ENCODE measurements around the gene NCAM2.

DNA sequence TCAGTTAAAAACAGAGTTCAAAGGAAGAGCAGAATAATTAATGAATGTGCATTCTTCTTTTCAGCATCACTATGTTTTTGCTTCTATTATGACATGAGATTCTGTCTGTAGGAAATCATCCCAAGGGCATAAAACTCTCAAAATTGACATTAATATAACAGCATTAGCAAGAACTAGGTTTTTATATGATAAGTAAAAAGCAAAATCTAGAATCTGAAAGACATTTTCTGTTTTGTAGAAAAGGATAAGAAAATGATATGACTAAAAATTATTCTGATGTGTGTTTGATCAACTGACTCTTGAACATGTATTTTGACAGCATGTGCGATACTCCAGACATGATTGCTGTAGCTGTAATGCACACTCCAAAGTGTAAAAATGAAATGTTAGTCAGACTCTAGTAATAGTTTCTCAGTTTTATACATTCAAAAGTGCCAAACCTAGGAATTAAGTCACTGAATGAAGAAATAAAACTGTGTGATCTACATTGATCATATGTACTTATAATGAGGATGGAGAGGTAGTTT is 197.3 kb downstream of the NCAM2 start:
- TF ChIP-seq, protein P1, sequence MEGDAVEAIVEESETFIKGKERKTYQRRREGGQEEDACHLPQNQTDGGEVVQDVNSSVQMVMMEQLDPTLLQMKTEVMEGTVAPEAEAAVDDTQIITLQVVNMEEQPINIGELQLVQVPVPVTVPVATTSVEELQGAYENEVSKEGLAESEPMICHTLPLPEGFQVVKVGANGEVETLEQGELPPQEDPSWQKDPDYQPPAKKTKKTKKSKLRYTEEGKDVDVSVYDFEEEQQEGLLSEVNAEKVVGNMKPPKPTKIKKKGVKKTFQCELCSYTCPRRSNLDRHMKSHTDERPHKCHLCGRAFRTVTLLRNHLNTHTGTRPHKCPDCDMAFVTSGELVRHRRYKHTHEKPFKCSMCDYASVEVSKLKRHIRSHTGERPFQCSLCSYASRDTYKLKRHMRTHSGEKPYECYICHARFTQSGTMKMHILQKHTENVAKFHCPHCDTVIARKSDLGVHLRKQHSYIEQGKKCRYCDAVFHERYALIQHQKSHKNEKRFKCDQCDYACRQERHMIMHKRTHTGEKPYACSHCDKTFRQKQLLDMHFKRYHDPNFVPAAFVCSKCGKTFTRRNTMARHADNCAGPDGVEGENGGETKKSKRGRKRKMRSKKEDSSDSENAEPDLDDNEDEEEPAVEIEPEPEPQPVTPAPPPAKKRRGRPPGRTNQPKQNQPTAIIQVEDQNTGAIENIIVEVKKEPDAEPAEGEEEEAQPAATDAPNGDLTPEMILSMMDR (IDR thresholded peaks at IDR 0.05) = no peak
- TF ChIP-seq POLR2A (IDR thresholded peaks at IDR 0.05) (no peak), POLR2AphosphoS5 (IDR thresholded peaks at IDR 0.05) (no peak)
